CD4-positive, alpha-beta T cell (primary cell): ENCODE measurements around the gene CALML5. TPM values are rescaled to one million over a fixed set of nuclear protein-coding genes. Genes with fewer than 3 reads are reported as not detected.
A peak's percentile ranks its signal among the peaks of the same experiment; 100 is the strongest.

Experiments used
- ATAC-seq: fragments of 200-7000 bp; cut with Tn5 transposase; one replicate; pipeline ENCODE4 v1.10.0; 2022; ENCODE audit warnings: mild to moderate bottlenecking; ENCODE audit not compliant: poor library complexity
- CTCF ChIA-PET: fragments of 350-600 bp; sonication (Branson Sonifier 250); formaldehyde crosslinking; loops from one replicate; lab custom pipeline; 2021; ENCODE audit warnings: antibody characterized with exemption, inconsistent platforms; lab: Charles Lee
- POLR2A ChIA-PET: fragments of 350-600 bp; sonication (Branson Sonifier 250); formaldehyde crosslinking; loops from one replicate; lab custom pipeline; 2021; ENCODE audit warnings: antibody characterized with exemption, inconsistent platforms; lab: Charles Lee
- DNase-seq, 14 experiments: peaks; one replicate each; pipeline ENCODE4 v3.0.0-alpha.2; 2013 to 2020; ENCODE audit warnings: mixed read lengths in 2 of 14
- H3K27ac ChIP-seq, 2 donors: one replicate each; pipeline versions ENCODE4 v1.5.1 to v1.7.0; 2013; ENCODE audit warnings: low read length in 2 of 2, low read depth in 1 of 2, mild to moderate bottlenecking in 1 of 2
- H3K27me3 ChIP-seq, 2 experiments: 1 replicate in 1 of 2; 2 replicates in 1 of 2; pipeline versions ENCODE4 v1.6.1 to v1.7.0; 2013; ENCODE audit warnings: low read length in 2 of 2, control low read depth in 1 of 2, mild to moderate bottlenecking in 1 of 2, moderate library complexity in 1 of 2; ENCODE audit not compliant: insufficient read depth in 2 of 2, control insufficient read depth in 1 of 2
- H3K36me3 ChIP-seq: one replicate; pipeline ENCODE4 v1.6.1; 2013; ENCODE audit warnings: low read length, control low read depth; ENCODE audit not compliant: insufficient read depth
- H3K4me1 ChIP-seq: one replicate; pipeline ENCODE4 v1.6.1; 2013; ENCODE audit warnings: low read length, control low read depth; ENCODE audit not compliant: insufficient read depth
- H3K4me3 ChIP-seq: one replicate; pipeline ENCODE4 v1.5.1; 2013; ENCODE audit warnings: mild to moderate bottlenecking, low read length, moderate library complexity
- H3K9me3 ChIP-seq, 2 experiments: 1 replicate in 1 of 2; 2 replicates in 1 of 2; pipeline versions ENCODE4 v1.6.1 to v1.7.0; 2013; ENCODE audit warnings: low read length in 2 of 2, mild to moderate bottlenecking in 2 of 2, control low read depth in 1 of 2, moderate library complexity in 1 of 2; ENCODE audit not compliant: control insufficient read depth in 1 of 2, insufficient read depth in 1 of 2
- H3K27ac Mint-ChIP-seq: one replicate; pipeline ENCODE4 v1.8.0; 2020; ENCODE audit warnings: mixed read lengths
- H3K27me3 Mint-ChIP-seq: one replicate; pipeline ENCODE4 v1.8.0; 2021; ENCODE audit warnings: mixed read lengths
- H3K36me3 Mint-ChIP-seq: one replicate; pipeline ENCODE4 v1.8.0; 2021; ENCODE audit warnings: low read depth, mixed read lengths
- H3K4me1 Mint-ChIP-seq: one replicate; pipeline ENCODE4 v1.8.0; 2021; ENCODE audit warnings: low read depth, mixed read lengths
- H3K4me3 Mint-ChIP-seq: one replicate; pipeline ENCODE4 v1.8.0; 2020; ENCODE audit warnings: mild to moderate bottlenecking, mixed read lengths
- H3K9me3 Mint-ChIP-seq: one replicate; pipeline ENCODE4 v1.8.0; 2020; ENCODE audit warnings: mixed read lengths
- CTCF ChIP-seq: fragments of 200-600 bp; IDR thresholded peaks from one replicate; pipeline ENCODE4 v1.8.0; 2022; ENCODE audit warnings: antibody characterized with exemption, mild to moderate bottlenecking
- intact Hi-C, 2 experiments: fragments of 100-400 bp; cut with DNase I in 1 of 2; cut with micrococcal nuclease in 1 of 2; formaldehyde crosslinking; loops; one replicate each; pipeline versions ENCODE4 v1.15.1 to v1.9.0; 2023 to 2025; cut with DNase I, micrococcal nuclease
- total RNA-seq, 174 experiments: library from RNA in 2 of 174; stranded (reverse) in 2 of 174; gene quantifications; one replicate each; pipeline ENCODE4 v1.2.3 and lab custom pipeline; 2021 to 2026

CALML5 gene
- total RNA-seq, 2 experiments from 2014 or later = not detected

GRCh38 chr10:5536486-5537081 is 37.2 kb upstream of the CALML5 start:
- Histone ChIP-seq H3K27ac (no peak overlapping the region), H3K4me3 (no peak overlapping the region), H3K36me3 (no peaks in the 10 kb centered on the region), H3K4me1 (no peaks in the 10 kb centered on the region), H3K27me3 (no peaks in the 10 kb centered on the region), H3K9me3 (peaks cover 3 to 6% of the 10 kb centered on the region in 2 experiments)
- no peak overlapping the region for H3K27ac Mint-ChIP-seq
- intact Hi-C loops = no loop called here
- no peak overlapping the region for H3K4me3 Mint-ChIP-seq
- no peak for TF ChIP-seq CTCF
- H3K27me3 Mint-ChIP-seq = no peaks in the 10 kb centered on the region
- no peaks in the 10 kb centered on the region for H3K4me1 Mint-ChIP-seq
- ChIA-PET POLR2A (no interaction called here), CTCF (no interaction called here)
- no peaks in the 10 kb centered on the region for H3K9me3 Mint-ChIP-seq
- DNase-seq (peak in 1 of 14 experiments; percentile 1), ATAC-seq (no peak)
- peaks cover 5% of the 10 kb centered on the region for H3K36me3 Mint-ChIP-seq

GRCh38 chr10:5534880-5535856 is 35.8 kb upstream of the CALML5 start:
- DNase-seq = no peak
- no peaks in the 10 kb centered on the region for H3K36me3 Mint-ChIP-seq
- H3K9me3 Mint-ChIP-seq = no peaks in the 10 kb centered on the region
- no peaks in the 10 kb centered on the region for H3K4me1 ChIP-seq
- H3K27me3 ChIP-seq = no peaks in the 10 kb centered on the region
- no peaks in the 10 kb centered on the region for H3K9me3 ChIP-seq
- H3K27me3 Mint-ChIP-seq = no peaks in the 10 kb centered on the region
- intact Hi-C loops = no loop called here
- no peak for ATAC-seq
- ChIA-PET CTCF (no interaction called here), POLR2A (interaction anchor here (0.7 kb wide), 1 partner anchor 503 kb away, joined by 3 read pairs; no protein-coding TSS in a partner anchor)
- no peak overlapping the region for H3K27ac ChIP-seq
- no peak overlapping the region for H3K27ac Mint-ChIP-seq
- H3K4me1 Mint-ChIP-seq = no peaks in the 10 kb centered on the region
- H3K4me3 ChIP-seq = no peak overlapping the region
- no peak for TF ChIP-seq CTCF
- H3K4me3 Mint-ChIP-seq = no peak overlapping the region
- no peaks in the 10 kb centered on the region for H3K36me3 ChIP-seq

GRCh38 chr10:5534051-5534821 is 34.9 kb upstream of the CALML5 start:
- H3K4me3 Mint-ChIP-seq = no peak overlapping the region
- no peaks in the 10 kb centered on the region for H3K27me3 Mint-ChIP-seq
- no peaks in the 10 kb centered on the region for H3K4me1 Mint-ChIP-seq
- no peaks in the 10 kb centered on the region for H3K4me1 ChIP-seq
- no peak for ATAC-seq
- no peaks in the 10 kb centered on the region for H3K9me3 Mint-ChIP-seq
- H3K36me3 ChIP-seq = no peaks in the 10 kb centered on the region
- no peak for TF ChIP-seq CTCF
- no peak overlapping the region for H3K27ac Mint-ChIP-seq
- no peak overlapping the region for H3K4me3 ChIP-seq
- H3K27ac ChIP-seq = no peak overlapping the region
- ChIA-PET POLR2A (no interaction called here), CTCF (no interaction called here)
- no peaks in the 10 kb centered on the region for H3K27me3 ChIP-seq
- intact Hi-C loops = no loop called here
- DNase-seq = peak in 1 of 14 experiments; percentile 21
- no peaks in the 10 kb centered on the region for H3K9me3 ChIP-seq
- H3K36me3 Mint-ChIP-seq = no peaks in the 10 kb centered on the region
